Measurements from ENCODE around the gene MRPL41. TPM values are rescaled to one million over a fixed set of nuclear protein-coding genes. Genes with fewer than 3 reads are reported as not detected.

Gene MRPL41
- total and polyA plus RNA-seq, 2 of the 13 experiments (the other 11 are each of a cell fraction or from before 2014, with no cell fraction given) = 20.9 to 54.0 TPM

- TF ChIP-seq, protein P1, sequence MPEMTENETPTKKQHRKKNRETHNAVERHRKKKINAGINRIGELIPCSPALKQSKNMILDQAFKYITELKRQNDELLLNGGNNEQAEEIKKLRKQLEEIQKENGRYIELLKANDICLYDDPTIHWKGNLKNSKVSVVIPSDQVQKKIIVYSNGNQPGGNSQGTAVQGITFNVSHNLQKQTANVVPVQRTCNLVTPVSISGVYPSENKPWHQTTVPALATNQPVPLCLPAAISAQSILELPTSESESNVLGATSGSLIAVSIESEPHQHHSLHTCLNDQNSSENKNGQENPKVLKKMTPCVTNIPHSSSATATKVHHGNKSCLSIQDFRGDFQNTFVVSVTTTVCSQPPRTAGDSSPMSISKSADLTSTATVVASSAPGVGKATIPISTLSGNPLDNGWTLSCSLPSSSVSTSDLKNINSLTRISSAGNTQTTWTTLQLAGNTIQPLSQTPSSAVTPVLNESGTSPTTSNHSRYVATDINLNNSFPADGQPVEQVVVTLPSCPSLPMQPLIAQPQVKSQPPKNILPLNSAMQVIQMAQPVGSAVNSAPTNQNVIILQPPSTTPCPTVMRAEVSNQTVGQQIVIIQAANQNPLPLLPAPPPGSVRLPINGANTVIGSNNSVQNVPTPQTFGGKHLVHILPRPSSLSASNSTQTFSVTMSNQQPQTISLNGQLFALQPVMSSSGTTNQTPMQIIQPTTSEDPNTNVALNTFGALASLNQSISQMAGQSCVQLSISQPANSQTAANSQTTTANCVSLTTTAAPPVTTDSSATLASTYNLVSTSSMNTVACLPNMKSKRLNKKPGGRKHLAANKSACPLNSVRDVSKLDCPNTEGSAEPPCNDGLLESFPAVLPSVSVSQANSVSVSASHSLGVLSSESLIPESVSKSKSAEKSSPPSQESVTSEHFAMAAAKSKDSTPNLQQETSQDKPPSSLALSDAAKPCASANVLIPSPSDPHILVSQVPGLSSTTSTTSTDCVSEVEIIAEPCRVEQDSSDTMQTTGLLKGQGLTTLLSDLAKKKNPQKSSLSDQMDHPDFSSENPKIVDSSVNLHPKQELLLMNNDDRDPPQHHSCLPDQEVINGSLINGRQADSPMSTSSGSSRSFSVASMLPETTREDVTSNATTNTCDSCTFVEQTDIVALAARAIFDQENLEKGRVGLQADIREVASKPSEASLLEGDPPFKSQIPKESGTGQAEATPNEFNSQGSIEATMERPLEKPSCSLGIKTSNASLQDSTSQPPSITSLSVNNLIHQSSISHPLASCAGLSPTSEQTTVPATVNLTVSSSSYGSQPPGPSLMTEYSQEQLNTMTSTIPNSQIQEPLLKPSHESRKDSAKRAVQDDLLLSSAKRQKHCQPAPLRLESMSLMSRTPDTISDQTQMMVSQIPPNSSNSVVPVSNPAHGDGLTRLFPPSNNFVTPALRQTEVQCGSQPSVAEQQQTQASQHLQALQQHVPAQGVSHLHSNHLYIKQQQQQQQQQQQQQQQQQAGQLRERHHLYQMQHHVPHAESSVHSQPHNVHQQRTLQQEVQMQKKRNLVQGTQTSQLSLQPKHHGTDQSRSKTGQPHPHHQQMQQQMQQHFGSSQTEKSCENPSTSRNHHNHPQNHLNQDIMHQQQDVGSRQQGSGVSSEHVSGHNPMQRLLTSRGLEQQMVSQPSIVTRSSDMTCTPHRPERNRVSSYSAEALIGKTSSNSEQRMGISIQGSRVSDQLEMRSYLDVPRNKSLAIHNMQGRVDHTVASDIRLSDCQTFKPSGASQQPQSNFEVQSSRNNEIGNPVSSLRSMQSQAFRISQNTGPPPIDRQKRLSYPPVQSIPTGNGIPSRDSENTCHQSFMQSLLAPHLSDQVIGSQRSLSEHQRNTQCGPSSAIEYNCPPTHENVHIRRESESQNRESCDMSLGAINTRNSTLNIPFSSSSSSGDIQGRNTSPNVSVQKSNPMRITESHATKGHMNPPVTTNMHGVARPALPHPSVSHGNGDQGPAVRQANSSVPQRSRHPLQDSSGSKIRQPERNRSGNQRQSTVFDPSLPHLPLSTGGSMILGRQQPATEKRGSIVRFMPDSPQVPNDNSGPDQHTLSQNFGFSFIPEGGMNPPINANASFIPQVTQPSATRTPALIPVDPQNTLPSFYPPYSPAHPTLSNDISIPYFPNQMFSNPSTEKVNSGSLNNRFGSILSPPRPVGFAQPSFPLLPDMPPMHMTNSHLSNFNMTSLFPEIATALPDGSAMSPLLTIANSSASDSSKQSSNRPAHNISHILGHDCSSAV (CRISPR knock-in tag; IDR thresholded peaks at IDR 0.05; ENCODE audit: borderline replicate concordance) = no peak
- peak; percentile 59; the same call in 1 of the 2 replicates for TF ChIP-seq PHF8 (CRISPR knock-in tag; IDR thresholded peaks at IDR 0.05)
- TF ChIP-seq REL (CRISPR knock-in tag; conservative IDR thresholded peaks at IDR 0.05) = no peak
- TF ChIP-seq, protein P2, sequence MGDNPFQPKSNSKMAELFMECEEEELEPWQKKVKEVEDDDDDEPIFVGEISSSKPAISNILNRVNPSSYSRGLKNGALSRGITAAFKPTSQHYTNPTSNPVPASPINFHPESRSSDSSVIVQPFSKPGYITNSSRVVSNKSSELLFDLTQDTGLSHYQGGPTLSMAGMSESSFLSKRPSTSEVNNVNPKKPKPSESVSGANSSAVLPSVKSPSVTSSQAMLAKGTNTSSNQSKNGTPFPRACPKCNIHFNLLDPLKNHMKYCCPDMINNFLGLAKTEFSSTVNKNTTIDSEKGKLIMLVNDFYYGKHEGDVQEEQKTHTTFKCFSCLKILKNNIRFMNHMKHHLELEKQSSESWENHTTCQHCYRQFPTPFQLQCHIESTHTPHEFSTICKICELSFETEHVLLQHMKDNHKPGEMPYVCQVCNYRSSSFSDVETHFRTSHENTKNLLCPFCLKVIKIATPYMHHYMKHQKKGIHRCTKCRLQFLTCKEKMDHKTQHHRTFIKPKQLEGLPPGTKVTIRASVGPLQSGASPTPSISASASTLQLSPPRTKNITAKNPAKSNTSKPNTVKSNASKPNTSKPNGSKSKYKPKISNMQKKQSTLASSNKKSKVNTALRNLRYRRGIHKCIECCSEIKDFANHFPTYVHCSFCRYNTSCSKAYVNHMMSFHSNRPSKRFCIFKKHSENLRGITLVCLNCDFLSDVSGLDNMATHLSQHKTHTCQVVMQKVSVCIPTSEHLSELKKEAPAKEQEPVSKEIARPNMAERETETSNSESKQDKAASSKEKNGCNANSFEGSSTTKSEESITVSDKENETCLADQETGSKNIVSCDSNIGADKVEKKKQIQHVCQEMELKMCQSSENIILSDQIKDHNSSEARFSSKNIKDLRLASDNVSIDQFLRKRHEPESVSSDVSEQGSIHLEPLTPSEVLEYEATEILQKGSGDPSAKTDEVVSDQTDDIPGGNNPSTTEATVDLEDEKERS (CRISPR knock-in tag; IDR thresholded peaks at IDR 0.05) = no peak
- 0 out of 2 replicates have a peak, but pooled peaks have one; percentile 51 for TF ChIP-seq SMAD1 (CRISPR knock-in tag; IDR thresholded peaks at IDR 0.05; ENCODE audit: borderline replicate concordance, low read depth)
- TF ChIP-seq ZNF557 (CRISPR knock-in tag; IDR thresholded peaks at IDR 0.05) = no peak
- TF ChIP-seq BORCS8-MEF2B (CRISPR knock-in tag; IDR thresholded peaks at IDR 0.05) = no peak
- TF ChIP-seq ZBTB14 (CRISPR knock-in tag; IDR thresholded peaks at IDR 0.05) = no peak
- TF ChIP-seq EED (CRISPR knock-in tag; IDR thresholded peaks at IDR 0.05) = no peak; the same call in 1 of the 2 replicates
- TF ChIP-seq XRCC5 (optimal IDR thresholded peaks at IDR 0.05; ENCODE audit: low read length) = no peak
- no peak for TF ChIP-seq SIX1 (CRISPR knock-in tag; IDR thresholded peaks at IDR 0.05; ENCODE audit: borderline replicate concordance)
- peak; percentile 29 for TF ChIP-seq MED1 (CRISPR knock-in tag; IDR thresholded peaks at IDR 0.05)
- TF ChIP-seq, protein P3, sequence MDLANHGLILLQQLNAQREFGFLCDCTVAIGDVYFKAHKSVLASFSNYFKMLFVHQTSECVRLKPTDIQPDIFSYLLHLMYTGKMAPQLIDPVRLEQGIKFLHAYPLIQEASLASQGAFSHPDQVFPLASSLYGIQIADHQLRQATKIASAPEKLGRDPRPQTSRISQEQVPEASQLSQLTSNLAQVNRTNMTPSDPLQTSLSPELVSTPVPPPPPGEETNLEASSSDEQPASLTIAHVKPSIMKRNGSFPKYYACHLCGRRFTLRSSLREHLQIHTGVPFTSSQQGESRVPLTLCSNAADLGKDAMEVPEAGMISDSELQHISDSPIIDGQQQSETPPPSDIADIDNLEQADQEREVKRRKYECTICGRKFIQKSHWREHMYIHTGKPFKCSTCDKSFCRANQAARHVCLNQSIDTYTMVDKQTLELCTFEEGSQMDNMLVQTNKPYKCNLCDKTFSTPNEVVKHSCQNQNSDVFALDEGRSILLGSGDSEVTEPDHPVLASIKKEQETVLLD (CRISPR knock-in tag; IDR thresholded peaks at IDR 0.05; ENCODE audit: low read depth) = peak; percentile 33; the same call in 1 of the 2 replicates
- TF ChIP-seq MLX (CRISPR knock-in tag; IDR thresholded peaks at IDR 0.05) = no peak
Observed at GRCh38 chr9:137551264-137552021, at the start of gene MRPL41 (continued).

All from HepG2 (cell line).